Neural progenitor cell (in vitro differentiated cells): ENCODE measurements around the gene PRXL2A. TPM values are rescaled to one million over a fixed set of nuclear protein-coding genes. Genes with fewer than 3 reads are reported as not detected.
A peak's percentile ranks its signal among the peaks of the same experiment; 100 is the strongest.

Experiments
- DNase-seq: peaks from one replicate; pipeline ENCODE4 v3.0.0-alpha.2; 2016; ENCODE audit warnings: low spot score
- H2AFZ ChIP-seq: fragments of 200-600 bp; sonication (generic); replicated peaks from 2 replicates; pipeline ENCODE4 v1.6.1; 2016; ENCODE audit warnings: antibody characterized with exemption
- H3F3A ChIP-seq: fragments of 200-600 bp; sonication (generic); 2 replicates; pipeline ENCODE4 v1.6.1; 2016; ENCODE audit warnings: antibody characterized with exemption, low read depth
- H3K27ac ChIP-seq: fragments of 200-600 bp; sonication (generic); 2 replicates; pipeline ENCODE4 v1.5.1; 2016; ENCODE audit warnings: mild to moderate bottlenecking
- H3K27me3 ChIP-seq: fragments of 200-600 bp; sonication (generic); 2 replicates; pipeline ENCODE4 v1.6.1; 2016; ENCODE audit warnings: mild to moderate bottlenecking, moderate library complexity
- H3K36me3 ChIP-seq: fragments of 200-600 bp; sonication (generic); 2 replicates; pipeline ENCODE4 v1.5.1; 2016
- H3K4me1 ChIP-seq: fragments of 200-600 bp; sonication (generic); 2 replicates; pipeline ENCODE4 v1.6.1; 2016; ENCODE audit warnings: mixed run types
- H3K4me2 ChIP-seq: fragments of 200-600 bp; sonication (generic); 2 replicates; pipeline ENCODE4 v1.6.1; 2016
- H3K4me3 ChIP-seq: fragments of 200-600 bp; sonication (generic); 2 replicates; pipeline ENCODE4 v1.5.1; 2016
- H3K79me2 ChIP-seq: fragments of 200-600 bp; sonication (generic); 2 replicates; pipeline ENCODE4 v1.6.1; 2016; ENCODE audit warnings: low read depth
- H3K9ac ChIP-seq: fragments of 200-600 bp; sonication (generic); 2 replicates; pipeline ENCODE4 v1.6.1; 2016
- H3K9me3 ChIP-seq: fragments of 200-600 bp; sonication (generic); 2 replicates; pipeline ENCODE4 v1.5.1; 2016; ENCODE audit warnings: low read depth
- H4K20me1 ChIP-seq: fragments of 200-600 bp; sonication (generic); 2 replicates; pipeline ENCODE4 v1.6.1; 2016; ENCODE audit warnings: low read depth
- H3K27ac Mint-ChIP-seq: 3 replicates; pipeline ENCODE4 v1.8.0; 2021; ENCODE audit warnings: mixed read lengths
- H3K27me3 Mint-ChIP-seq: 2 replicates; pipeline ENCODE4 v1.8.0; 2022; ENCODE audit warnings: low read depth, mild to moderate bottlenecking, inconsistent platforms, moderate library complexity, mixed read lengths; ENCODE audit not compliant: insufficient read depth
- H3K36me3 Mint-ChIP-seq: 3 replicates; pipeline ENCODE4 v1.8.0; 2021; ENCODE audit warnings: mixed read lengths
- H3K4me1 Mint-ChIP-seq: 3 replicates; pipeline ENCODE4 v1.8.0; 2021; ENCODE audit warnings: mixed read lengths
- H3K4me3 Mint-ChIP-seq: 3 replicates; pipeline ENCODE4 v1.8.0; 2021; ENCODE audit warnings: mild to moderate bottlenecking, moderate library complexity, mixed read lengths
- H3K9me3 Mint-ChIP-seq: 3 replicates; pipeline ENCODE4 v1.8.0; 2020; ENCODE audit warnings: mixed read lengths
- EZH2 ChIP-seq: fragments of 200-600 bp; sonication (generic); IDR thresholded peaks from 2 replicates; pipeline ENCODE4 v1.6.1; 2017; ENCODE audit warnings: antibody characterized with exemption, mild to moderate bottlenecking, moderate library complexity
- EZH2phosphoT487 ChIP-seq: fragments of 200-600 bp; sonication (generic); IDR thresholded peaks from 2 replicates; pipeline ENCODE4 v1.6.1; 2017; ENCODE audit warnings: antibody characterized with exemption
- total RNA-seq: library from RNA; depleted of rRNA; stranded (reverse); fragments of >200 nt; gene quantifications from 2 replicates; pipeline ENCODE4 v1.2.3, GENCODE V29; 2015; ENCODE audit warnings: low replicate concordance
- TF ChIP-seq, protein P1 (sequence below): fragments of 200-600 bp; sonication (generic); IDR thresholded peaks from 2 replicates; pipeline ENCODE4 v1.5.1; 2017; ENCODE audit warnings: antibody characterized with exemption, mild to moderate bottlenecking

The PRXL2A gene
- total RNA-seq, 1 donor from 2014 or later, result 107 TPM

DNA sequence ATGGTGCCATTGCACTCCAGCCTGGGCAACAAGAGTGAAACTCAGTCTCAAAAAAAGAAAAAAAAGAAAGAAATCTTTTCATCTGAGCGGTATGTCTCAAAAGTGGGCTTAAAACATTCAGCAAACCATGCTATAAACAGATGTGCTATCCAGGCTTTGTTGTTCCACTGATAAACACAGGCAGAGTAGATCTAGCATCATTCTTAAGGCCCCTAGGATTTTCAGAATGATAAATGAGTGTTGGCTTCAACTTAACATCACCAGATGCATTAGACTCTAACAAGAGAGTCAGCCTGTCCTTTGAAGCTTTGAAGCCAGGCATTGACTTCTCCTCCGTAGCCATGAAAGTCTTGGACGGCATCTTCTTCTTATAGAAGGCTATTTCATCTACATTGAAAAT is 28.6 kb upstream of the PRXL2A start:
- H3K36me3 ChIP-seq, result no peaks in the 10 kb centered on the region
- no peak overlapping the region for H2AFZ ChIP-seq
- peaks cover 6% of the 10 kb centered on the region for H3K27me3 Mint-ChIP-seq
- H3K4me1 Mint-ChIP-seq, result no peaks in the 10 kb centered on the region
- H3K4me3 Mint-ChIP-seq, result no peak overlapping the region
- H3K4me1 ChIP-seq, result no peaks in the 10 kb centered on the region
- TF ChIP-seq, protein P1, sequence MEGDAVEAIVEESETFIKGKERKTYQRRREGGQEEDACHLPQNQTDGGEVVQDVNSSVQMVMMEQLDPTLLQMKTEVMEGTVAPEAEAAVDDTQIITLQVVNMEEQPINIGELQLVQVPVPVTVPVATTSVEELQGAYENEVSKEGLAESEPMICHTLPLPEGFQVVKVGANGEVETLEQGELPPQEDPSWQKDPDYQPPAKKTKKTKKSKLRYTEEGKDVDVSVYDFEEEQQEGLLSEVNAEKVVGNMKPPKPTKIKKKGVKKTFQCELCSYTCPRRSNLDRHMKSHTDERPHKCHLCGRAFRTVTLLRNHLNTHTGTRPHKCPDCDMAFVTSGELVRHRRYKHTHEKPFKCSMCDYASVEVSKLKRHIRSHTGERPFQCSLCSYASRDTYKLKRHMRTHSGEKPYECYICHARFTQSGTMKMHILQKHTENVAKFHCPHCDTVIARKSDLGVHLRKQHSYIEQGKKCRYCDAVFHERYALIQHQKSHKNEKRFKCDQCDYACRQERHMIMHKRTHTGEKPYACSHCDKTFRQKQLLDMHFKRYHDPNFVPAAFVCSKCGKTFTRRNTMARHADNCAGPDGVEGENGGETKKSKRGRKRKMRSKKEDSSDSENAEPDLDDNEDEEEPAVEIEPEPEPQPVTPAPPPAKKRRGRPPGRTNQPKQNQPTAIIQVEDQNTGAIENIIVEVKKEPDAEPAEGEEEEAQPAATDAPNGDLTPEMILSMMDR, result no peak
- TF ChIP-seq EZH2 (no peak), EZH2phosphoT487 (no peak)
- no peaks in the 10 kb centered on the region for H3K27me3 ChIP-seq
- H3K79me2 ChIP-seq, result no peaks in the 10 kb centered on the region
- no peak overlapping the region for H3K9ac ChIP-seq
- H3K27ac ChIP-seq, result no peak overlapping the region
- H3F3A ChIP-seq, result peaks cover 4% of the 10 kb centered on the region
- DNase-seq, result no peak
- no peak overlapping the region for H3K4me2 ChIP-seq
- no peaks in the 10 kb centered on the region for H3K9me3 Mint-ChIP-seq
- H3K4me3 ChIP-seq, result no peak overlapping the region
- H3K36me3 Mint-ChIP-seq, result no peaks in the 10 kb centered on the region
- no peak overlapping the region for H3K27ac Mint-ChIP-seq
- H3K9me3 ChIP-seq, result no peaks in the 10 kb centered on the region
- H4K20me1 ChIP-seq, result no peaks in the 10 kb centered on the region

GRCh38 chr10:80380185-80380584 is 28.2 kb upstream of the PRXL2A start:
- no peaks in the 10 kb centered on the region for H3K4me1 Mint-ChIP-seq
- H3K4me3 Mint-ChIP-seq, result no peak overlapping the region
- Histone ChIP-seq H3K79me2 (no peaks in the 10 kb centered on the region), H3K27ac (no peak overlapping the region), H3K9me3 (no peaks in the 10 kb centered on the region), H3K36me3 (no peaks in the 10 kb centered on the region), H3K4me2 (no peak overlapping the region), H2AFZ (no peak overlapping the region), H3F3A (peaks cover 4% of the 10 kb centered on the region), H3K27me3 (no peaks in the 10 kb centered on the region), H4K20me1 (no peaks in the 10 kb centered on the region), H3K9ac (no peak overlapping the region), H3K4me1 (no peaks in the 10 kb centered on the region), H3K4me3 (no peak overlapping the region)
- peaks cover 6% of the 10 kb centered on the region for H3K27me3 Mint-ChIP-seq
- H3K36me3 Mint-ChIP-seq, result no peaks in the 10 kb centered on the region
- H3K27ac Mint-ChIP-seq, result no peak overlapping the region
- no peak for TF ChIP-seq EZH2phosphoT487
- no peak for TF ChIP-seq EZH2
- TF ChIP-seq, protein P1, result no peak
- no peak for DNase-seq
- H3K9me3 Mint-ChIP-seq, result no peaks in the 10 kb centered on the region

DNA sequence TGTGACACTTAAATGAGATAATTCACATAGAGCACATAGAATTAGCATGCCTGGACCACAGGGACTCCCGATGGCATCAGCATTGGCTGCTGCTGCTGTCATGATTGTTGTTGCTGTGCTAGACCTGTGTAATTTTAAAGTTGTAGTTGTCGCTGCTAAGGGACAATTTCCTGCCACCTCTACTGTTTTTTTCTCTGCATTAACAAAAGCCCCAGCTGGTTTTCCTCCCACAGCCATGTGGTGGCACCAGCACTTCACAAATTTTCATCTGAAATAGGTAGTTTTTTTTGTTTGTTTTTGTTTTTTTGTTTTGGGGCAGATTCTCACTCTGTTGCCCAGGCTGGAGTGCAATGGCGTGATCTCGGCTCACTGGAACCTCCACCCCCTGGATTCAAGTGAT is 25.4 kb upstream of the PRXL2A start:
- Histone ChIP-seq H3K9ac (no peak overlapping the region), H3K36me3 (no peaks in the 10 kb centered on the region), H3K9me3 (no peaks in the 10 kb centered on the region), H2AFZ (peak overlapping the region; percentile 78), H3K27ac (no peak overlapping the region), H4K20me1 (no peaks in the 10 kb centered on the region), H3K27me3 (no peaks in the 10 kb centered on the region), H3K4me2 (no peak overlapping the region), H3K4me3 (no peak overlapping the region), H3F3A (peaks cover 4% of the 10 kb centered on the region), H3K4me1 (no peaks in the 10 kb centered on the region), H3K79me2 (no peaks in the 10 kb centered on the region)
- H3K9me3 Mint-ChIP-seq, result no peaks in the 10 kb centered on the region
- peak; percentile 69 for DNase-seq
- H3K27ac Mint-ChIP-seq, result no peak overlapping the region
- TF ChIP-seq, protein P1, result peak; percentile 72
- TF ChIP-seq EZH2, result no peak
- no peaks in the 10 kb centered on the region for H3K4me1 Mint-ChIP-seq
- no peak overlapping the region for H3K4me3 Mint-ChIP-seq
- peaks cover 6% of the 10 kb centered on the region for H3K27me3 Mint-ChIP-seq
- no peaks in the 10 kb centered on the region for H3K36me3 Mint-ChIP-seq

DNA sequence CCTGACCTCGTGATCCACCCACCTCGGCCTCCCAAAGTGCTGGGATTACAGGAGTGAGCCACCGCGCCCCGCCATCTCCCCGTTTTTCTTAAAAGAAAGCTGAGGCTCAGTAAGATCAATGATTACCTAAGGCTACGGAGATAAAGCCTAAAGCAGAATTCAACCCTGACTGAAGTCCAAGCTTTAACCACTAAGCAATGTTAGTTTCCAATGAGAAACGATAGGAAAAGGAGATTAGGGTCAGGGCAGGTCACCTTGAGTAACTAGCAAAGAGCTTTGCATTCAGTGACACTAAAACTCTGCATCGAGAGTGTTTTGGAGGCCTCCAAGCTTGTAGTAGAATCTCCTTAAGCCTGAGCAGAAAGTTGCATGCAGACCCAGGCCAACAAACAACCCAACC is 17.6 kb upstream of the PRXL2A start:
- H3K27me3 ChIP-seq, result no peaks in the 10 kb centered on the region
- H3K36me3 Mint-ChIP-seq, result no peaks in the 10 kb centered on the region
- H4K20me1 ChIP-seq, result no peaks in the 10 kb centered on the region
- no peaks in the 10 kb centered on the region for H3F3A ChIP-seq
- H3K9me3 Mint-ChIP-seq, result no peaks in the 10 kb centered on the region
- H3K9me3 ChIP-seq, result no peaks in the 10 kb centered on the region
- H3K79me2 ChIP-seq, result no peaks in the 10 kb centered on the region
- H3K27me3 Mint-ChIP-seq, result peaks cover 8% of the 10 kb centered on the region
- no peaks in the 10 kb centered on the region for H3K36me3 ChIP-seq
- no peak overlapping the region for H3K4me3 Mint-ChIP-seq
- H3K4me3 ChIP-seq, result no peak overlapping the region
- no peak overlapping the region for H3K9ac ChIP-seq
- no peak overlapping the region for H3K4me2 ChIP-seq
- H3K4me1 ChIP-seq, result no peaks in the 10 kb centered on the region
- no peak for TF ChIP-seq EZH2phosphoT487
- TF ChIP-seq EZH2, result no peak
- TF ChIP-seq, protein P1, result no peak
- no peak overlapping the region for H2AFZ ChIP-seq
- no peaks in the 10 kb centered on the region for H3K4me1 Mint-ChIP-seq
- H3K27ac ChIP-seq, result no peak overlapping the region
- no peak for DNase-seq
- no peak overlapping the region for H3K27ac Mint-ChIP-seq
